BE2C (cell line): Measurements from ENCODE around the gene CD79A.

Experiments used
- DNase-seq: peaks from one replicate; pipeline ENCODE4 v3.0.0-alpha.2; 2020
- H3K27me3 ChIP-seq: fragments of 250-450 bp; sonication (Bioruptor Pico); 2 replicates; pipeline ENCODE4 v1.5.1; 2020; ENCODE audit warnings: mild to moderate bottlenecking
- H3K36me3 ChIP-seq: fragments of 250-450 bp; sonication (Bioruptor Pico); 2 replicates; pipeline ENCODE4 v1.5.1; 2020; ENCODE audit warnings: mild to moderate bottlenecking
- H3K4me1 ChIP-seq: fragments of 250-450 bp; sonication (Bioruptor Pico); 2 replicates; pipeline ENCODE4 v1.5.1; 2020
- H3K4me3 ChIP-seq: 2 replicates; pipeline ENCODE4 v1.5.1; 2011; ENCODE audit warnings: low read depth, low read length
- H3K9me3 ChIP-seq: fragments of 250-450 bp; sonication (Bioruptor Pico); 2 replicates; pipeline ENCODE4 v1.5.1; 2020
- TF ChIP-seq, protein P1 (sequence below): IDR thresholded peaks from 2 replicates; pipeline ENCODE4 v1.5.1; 2012; ENCODE audit warnings: mild to moderate bottlenecking, low read depth, low read length

The CD79A gene

DNA sequence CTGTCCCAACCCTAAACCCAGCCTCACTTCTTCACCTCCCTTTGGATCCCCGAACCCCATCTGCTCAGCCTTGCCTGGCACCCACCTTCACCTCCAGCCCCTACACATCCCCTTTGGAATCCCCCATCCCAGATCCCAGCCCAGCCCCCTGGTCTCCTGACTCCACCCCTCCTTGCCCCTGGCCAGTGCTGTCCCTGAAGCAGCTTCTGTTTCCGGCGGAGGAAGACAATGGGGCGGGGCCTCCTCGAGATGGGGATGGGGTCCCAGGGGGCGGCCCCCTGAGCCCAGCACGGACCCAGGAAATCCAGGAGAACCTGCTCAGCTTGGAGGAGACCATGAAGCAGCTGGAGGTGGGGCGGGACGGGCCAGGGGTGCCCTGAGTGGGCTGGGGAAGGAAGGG, 29.2 kb downstream of the CD79A start:
- Histone ChIP-seq H3K9me3 (no peaks in the 10 kb centered on the region), H3K27me3 (peaks cover 9% of the 10 kb centered on the region), H3K36me3 (peaks cover 22% of the 10 kb centered on the region), H3K4me3 (no peak overlapping the region), H3K4me1 (peaks cover 7% of the 10 kb centered on the region)
- no peak for DNase-seq
- TF ChIP-seq, protein P1, sequence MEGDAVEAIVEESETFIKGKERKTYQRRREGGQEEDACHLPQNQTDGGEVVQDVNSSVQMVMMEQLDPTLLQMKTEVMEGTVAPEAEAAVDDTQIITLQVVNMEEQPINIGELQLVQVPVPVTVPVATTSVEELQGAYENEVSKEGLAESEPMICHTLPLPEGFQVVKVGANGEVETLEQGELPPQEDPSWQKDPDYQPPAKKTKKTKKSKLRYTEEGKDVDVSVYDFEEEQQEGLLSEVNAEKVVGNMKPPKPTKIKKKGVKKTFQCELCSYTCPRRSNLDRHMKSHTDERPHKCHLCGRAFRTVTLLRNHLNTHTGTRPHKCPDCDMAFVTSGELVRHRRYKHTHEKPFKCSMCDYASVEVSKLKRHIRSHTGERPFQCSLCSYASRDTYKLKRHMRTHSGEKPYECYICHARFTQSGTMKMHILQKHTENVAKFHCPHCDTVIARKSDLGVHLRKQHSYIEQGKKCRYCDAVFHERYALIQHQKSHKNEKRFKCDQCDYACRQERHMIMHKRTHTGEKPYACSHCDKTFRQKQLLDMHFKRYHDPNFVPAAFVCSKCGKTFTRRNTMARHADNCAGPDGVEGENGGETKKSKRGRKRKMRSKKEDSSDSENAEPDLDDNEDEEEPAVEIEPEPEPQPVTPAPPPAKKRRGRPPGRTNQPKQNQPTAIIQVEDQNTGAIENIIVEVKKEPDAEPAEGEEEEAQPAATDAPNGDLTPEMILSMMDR: no peak

DNA sequence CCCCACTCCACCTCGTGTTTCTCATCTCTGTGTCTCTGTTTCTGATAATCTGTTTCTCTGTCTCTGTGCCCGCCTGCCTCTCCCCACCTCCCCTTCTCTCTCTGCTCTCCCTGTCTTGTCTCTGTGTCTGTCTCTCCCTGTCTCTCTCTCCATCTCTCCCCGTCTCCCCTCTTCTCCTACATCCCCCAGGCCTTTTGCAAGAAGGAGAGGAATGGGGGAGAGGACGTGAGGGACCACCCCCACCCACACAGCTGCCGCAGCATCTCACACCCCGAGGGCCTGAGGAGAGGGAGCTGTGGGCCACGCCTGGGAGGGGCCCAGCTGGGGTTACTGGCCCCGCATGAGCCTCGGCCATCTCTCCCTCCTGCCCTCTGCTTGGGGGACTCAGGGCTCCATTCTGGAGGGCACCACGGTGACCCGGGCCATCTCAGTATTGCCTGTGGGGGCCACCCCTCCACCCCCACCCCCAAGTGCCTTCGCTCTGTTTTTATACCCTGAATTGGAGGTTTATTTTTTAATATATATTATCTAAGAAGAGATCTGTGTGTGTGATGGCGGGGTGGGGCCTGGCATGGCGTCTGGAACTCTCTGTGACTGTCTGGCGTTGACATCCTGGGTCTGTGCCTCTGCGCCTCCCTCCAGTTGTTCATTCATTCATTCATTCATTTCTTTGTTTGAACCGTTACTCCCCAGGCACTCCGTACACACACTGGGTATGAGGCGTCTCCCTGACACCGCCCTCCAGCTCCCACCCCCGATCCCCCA, 30.0 kb downstream of the CD79A start:
- DNase-seq: no peak
- Histone ChIP-seq H3K36me3 (peaks cover 17% of the 10 kb centered on the region), H3K27me3 (peaks cover 17% of the 10 kb centered on the region), H3K4me3 (no peak overlapping the region), H3K9me3 (no peaks in the 10 kb centered on the region), H3K4me1 (peaks cover 7% of the 10 kb centered on the region)
- TF ChIP-seq, protein P1: no peak

DNA sequence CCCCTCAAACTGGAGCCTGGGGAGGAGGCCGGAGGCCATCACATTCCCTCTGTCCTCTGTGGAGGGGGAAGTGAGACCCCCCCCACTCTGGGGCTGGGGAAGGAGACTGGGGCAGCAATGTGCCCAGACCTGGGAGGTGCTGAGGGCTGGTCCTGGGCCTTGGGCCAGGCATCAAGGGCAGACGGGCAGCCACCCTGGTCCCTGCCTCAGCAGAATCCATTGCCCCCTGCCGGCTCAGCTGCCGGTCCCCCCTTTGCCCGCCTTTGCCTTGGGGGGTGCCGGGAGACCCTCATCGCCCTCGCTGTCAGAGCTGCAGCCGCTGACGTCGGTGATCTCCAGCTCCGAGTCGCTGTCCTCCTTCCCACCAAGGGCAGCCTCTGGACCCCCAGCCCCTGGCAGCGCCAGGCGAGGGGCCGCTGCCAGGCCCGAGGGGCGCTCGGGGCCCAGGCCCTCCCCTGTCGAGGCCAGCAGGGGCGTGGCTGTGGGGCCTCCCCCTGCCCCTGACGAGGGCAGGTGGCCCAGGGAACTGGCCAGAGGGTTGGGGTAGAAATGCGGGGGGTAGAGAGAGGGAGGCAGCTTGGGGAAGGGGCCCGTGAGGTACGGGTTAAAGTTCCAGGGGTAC, 31.0 kb downstream of the CD79A start:
- H3K36me3 ChIP-seq: peaks cover 10% of the 10 kb centered on the region; the same call in 1 of the 2 replicates
- no peaks in the 10 kb centered on the region for H3K9me3 ChIP-seq
- H3K4me3 ChIP-seq: no peak overlapping the region
- H3K27me3 ChIP-seq: peaks cover 27% of the 10 kb centered on the region
- TF ChIP-seq, protein P1: no peak
- DNase-seq: no peak
- peaks cover 7% of the 10 kb centered on the region for H3K4me1 ChIP-seq

DNA sequence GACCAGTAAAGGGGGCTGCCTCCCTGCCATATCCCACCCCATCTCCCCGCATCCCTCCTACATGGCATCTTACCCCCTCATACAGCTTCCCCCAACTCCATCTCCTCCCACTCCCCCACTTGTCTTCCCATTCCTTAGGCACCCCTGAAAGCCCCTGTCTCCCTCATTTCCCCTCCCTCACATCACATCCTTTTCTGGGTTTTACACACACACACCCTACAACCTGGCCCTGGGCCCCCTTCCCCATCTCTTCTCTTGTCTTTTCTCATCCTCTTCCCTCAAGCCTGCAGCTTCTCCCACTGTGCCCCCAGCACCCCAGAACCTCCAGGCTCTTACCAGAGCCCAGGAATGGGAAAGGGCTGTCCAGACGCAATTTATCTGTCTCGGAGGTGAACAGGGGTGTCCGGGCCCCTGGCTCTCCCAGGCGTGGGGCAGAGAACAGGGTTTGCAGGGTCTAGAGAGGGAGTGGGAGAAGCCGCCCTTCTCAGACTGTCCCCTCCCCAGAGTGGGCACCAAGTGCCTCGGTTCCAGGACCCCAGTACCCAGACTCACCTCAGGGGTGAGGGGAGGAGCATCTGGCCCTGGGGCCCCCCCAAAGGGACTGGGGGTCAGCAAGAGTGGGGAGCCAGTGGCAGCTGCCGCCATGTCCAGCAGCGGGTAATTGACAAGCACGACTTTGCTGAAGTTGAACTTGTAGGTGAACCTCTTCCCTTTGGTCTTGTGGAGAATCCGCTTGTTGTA, 31.8 kb downstream of the CD79A start:
- no peak for DNase-seq
- Histone ChIP-seq H3K4me1 (peaks cover 7% of the 10 kb centered on the region), H3K4me3 (no peak overlapping the region), H3K36me3 (0 out of 2 replicates have a peak, but pooled peaks cover 4% of the 10 kb centered on the region), H3K9me3 (no peaks in the 10 kb centered on the region), H3K27me3 (peaks cover 34% of the 10 kb centered on the region)
- TF ChIP-seq, protein P1: no peak

DNA sequence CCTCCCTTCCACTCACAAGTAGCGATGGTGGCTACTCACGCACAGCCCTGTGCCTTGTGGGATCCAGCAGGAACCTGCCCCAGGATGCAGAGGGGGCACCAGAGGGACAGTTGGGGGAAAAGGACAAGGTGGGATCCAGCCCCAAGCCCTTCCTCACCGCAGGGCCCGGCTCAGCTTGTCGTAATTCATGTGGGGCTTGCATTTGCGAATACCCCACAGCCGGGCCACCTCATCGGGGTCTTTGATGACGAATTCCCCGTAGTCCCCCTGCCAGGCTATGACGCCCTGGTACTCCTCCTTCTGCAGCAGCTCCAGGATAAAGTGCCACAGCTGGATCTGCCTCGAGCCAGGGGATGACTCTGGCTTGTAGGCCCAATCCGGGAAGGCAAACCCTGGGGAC, 32.6 kb downstream of the CD79A start:
- H3K9me3 ChIP-seq: no peaks in the 10 kb centered on the region
- no peaks in the 10 kb centered on the region for H3K36me3 ChIP-seq
- H3K4me3 ChIP-seq: no peak overlapping the region
- no peak for DNase-seq
- H3K4me1 ChIP-seq: peaks cover 7% of the 10 kb centered on the region
- TF ChIP-seq, protein P1: no peak
- peaks cover 38% of the 10 kb centered on the region for H3K27me3 ChIP-seq
